HepG2 (cell line): ENCODE measurements around the gene UAP1L1. TPM values are rescaled to one million over a fixed set of nuclear protein-coding genes. Genes with fewer than 3 reads are reported as not detected.

Experiments used
- ARID3A ChIP-seq: IDR thresholded peaks from 2 replicates; pipeline ENCODE4 v1.6.1; 2012; ENCODE audit warnings: low read depth, low read length, improper control_type of control experiment
- BORCS8-MEF2B ChIP-seq: sonication (generic); formaldehyde crosslinking; IDR thresholded peaks from 2 replicates; pipeline ENCODE4 v1.8.0; 2022; ENCODE audit warnings: mild to moderate bottlenecking, missing genetic modification reagents
- E2F5 ChIP-seq: sonication (generic); formaldehyde crosslinking; conservative IDR thresholded peaks from 2 replicates; pipeline ENCODE4 v1.4.0; 2020; ENCODE audit warnings: missing genetic modification reagents
- ELF1 ChIP-seq: sonication (generic); formaldehyde crosslinking; IDR thresholded peaks from 2 replicates; pipeline ENCODE4 v1.4.0; 2020; ENCODE audit warnings: missing genetic modification reagents
- FOXK1 ChIP-seq: sonication (generic); formaldehyde crosslinking; IDR thresholded peaks from 2 replicates; pipeline ENCODE4 v1.4.0; 2020; ENCODE audit warnings: low read depth, missing genetic modification reagents, borderline replicate concordance
- HBP1 ChIP-seq: IDR thresholded peaks from 2 replicates; pipeline ENCODE4 v1.6.1; 2016; ENCODE audit warnings: low read depth, control low read depth
- LRRFIP1 ChIP-seq: sonication (generic); formaldehyde crosslinking; conservative IDR thresholded peaks from 2 replicates; pipeline ENCODE4 v1.4.0; 2020; ENCODE audit warnings: missing genetic modification reagents
- MIER3 ChIP-seq: IDR thresholded peaks from 2 replicates; pipeline ENCODE4 v1.6.1; 2016; ENCODE audit warnings: missing compliant biosample characterization, borderline replicate concordance
- MXD3 ChIP-seq: IDR thresholded peaks from 2 replicates; pipeline ENCODE4 v1.6.1; 2016; ENCODE audit warnings: mild to moderate bottlenecking, missing biosample characterization, missing genetic modification reagents
- NR2F1 ChIP-seq, 2 experiments: fragments of 450-650 bp in 1 of 2; formaldehyde crosslinking in 1 of 2; IDR thresholded peaks; 2 replicates each; pipeline versions ENCODE4 v1.5.0 to v1.6.1; 2016 to 2020; ENCODE audit warnings: mild to moderate bottlenecking in 1 of 2, missing compliant biosample characterization in 1 of 2, missing genetic modification reagents in 1 of 2, moderate library complexity in 1 of 2
- TERF1 ChIP-seq: sonication (generic); formaldehyde crosslinking; IDR thresholded peaks from 2 replicates; pipeline ENCODE4 v1.8.0; 2022; ENCODE audit warnings: mild to moderate bottlenecking, missing genetic modification reagents, moderate library complexity
- ZBTB4 ChIP-seq: sonication (generic); formaldehyde crosslinking; IDR thresholded peaks from 2 replicates; pipeline ENCODE4 v1.4.0; 2020; ENCODE audit warnings: missing genetic modification reagents, mild to moderate bottlenecking, borderline replicate concordance
- ZNF441 ChIP-seq: sonication (generic); formaldehyde crosslinking; IDR thresholded peaks from 2 replicates; pipeline ENCODE4 v1.7.0; 2021; ENCODE audit warnings: missing genetic modification reagents, borderline replicate concordance
- ZNF784 ChIP-seq: sonication (generic); formaldehyde crosslinking; IDR thresholded peaks from 2 replicates; pipeline ENCODE4 v1.5.1; 2020; ENCODE audit warnings: missing genetic modification reagents, mild to moderate bottlenecking, borderline replicate concordance
- polyA plus RNA-seq, 8 experiments: library from polyadenylated mRNA; depleted of rRNA in 3 of 8; stranded (reverse) in 7 of 8; unstranded in 1 of 8; fragments of >200 nt; fragmentation: Illumina TruSeq in 4 of 8; extraction: Trizol in 4 of 8; gene quantifications; 2 replicates each; pipeline versions ENCODE4 v1.2.1 to v1.2.3, GENCODE V29; 2011 to 2016; ENCODE audit warnings: low read depth in 4 of 8, missing spikeins in 1 of 8, mixed read lengths in 1 of 8; ENCODE audit not compliant: insufficient read depth in 1 of 8
- total RNA-seq, 5 experiments: library from RNA; depleted of rRNA; stranded (reverse); fragments of >200 nt; fragmentation: Illumina TruSeq; extraction: Trizol; gene quantifications; 2 replicates each; pipeline ENCODE4 v1.2.3, GENCODE V29; 2016; ENCODE audit warnings: low read depth in 1 of 5

UAP1L1 gene
- total and polyA plus RNA-seq, 2 of the 13 experiments (the other 11 are each of a cell fraction or from before 2014, with no cell fraction given), result 5.4 to 6.4 TPM

GRCh38 chr9:137028263-137029057 lies 48.9 kb upstream of the UAP1L1 start (continued):
- TF ChIP-seq ZNF784 (CRISPR knock-in tag) (no peak), MIER3 (CRISPR knock-in tag) (no peak), E2F5 (CRISPR knock-in tag) (no peak), BORCS8-MEF2B (no peak), FOXK1 (CRISPR knock-in tag) (no peak), ELF1 (CRISPR knock-in tag) (no peak), MXD3 (CRISPR knock-in tag) (peak; percentile 50; the same call in 1 of the 2 replicates), TERF1 (CRISPR knock-in tag) (no peak), NR2F1 (CRISPR knock-in tag; IDR thresholded peaks at IDR 0.05) (no peak), ZBTB4 (CRISPR knock-in tag) (no peak; the same call in 1 of the 2 replicates), ZNF441 (CRISPR knock-in tag) (no peak), HBP1 (CRISPR knock-in tag) (no peak), LRRFIP1 (CRISPR knock-in tag) (no peak), ARID3A (no peak)
